HepG2 (cell line): ENCODE data around the gene PGM5.

Experiments used
- NCOA2 ChIP-seq: sonication (generic); formaldehyde crosslinking; IDR thresholded peaks from 2 replicates; pipeline ENCODE4 v1.8.0; 2022; ENCODE audit warnings: inconsistent platforms
- ZNF337 ChIP-seq: sonication (generic); formaldehyde crosslinking; IDR thresholded peaks from 2 replicates; pipeline ENCODE4 v1.5.1; 2020; ENCODE audit warnings: missing genetic modification reagents, low read depth, mild to moderate bottlenecking, borderline replicate concordance

GRCh38 chr9:68562461-68562860, 206.1 kb downstream of the PGM5 start:
- no peak for TF ChIP-seq NCOA2
- no peak for TF ChIP-seq ZNF337 (CRISPR knock-in tag)
